ENCODE results near the gene BLCAP.
"Not testable (repeated sequence)": the region's sequence is repeated elsewhere in the genome, so short reads cannot be mapped to it uniquely, and the experiment has no call there.

BLCAP gene

GRCh38 chr20:37558306-37558705 is 30.6 kb upstream of the BLCAP start:
- DNase-seq (ENCODE audit: low read depth in 3 of 3): no peak

- no peak for DNase-seq (ENCODE audit: low read depth in 3 of 3)
Measured at GRCh38 chr20:37556538-37556937, 28.9 kb upstream of the BLCAP start.

- not testable (repeated sequence) for DNase-seq (ENCODE audit: low read depth in 3 of 3)
Measured at GRCh38 chr20:37554721-37555298, 27.1 kb upstream of the BLCAP start.

GRCh38 chr20:37552415-37552814 is 24.7 kb upstream of the BLCAP start:
- DNase-seq (ENCODE audit: low read depth in 3 of 3): no peak

GRCh38 chr20:37551660-37552059 is 24.0 kb upstream of the BLCAP start:
- DNase-seq (ENCODE audit: low read depth in 3 of 3): not testable (repeated sequence)

GRCh38 chr20:37550101-37550920 is 22.6 kb upstream of the BLCAP start:
- DNase-seq (ENCODE audit: low read depth in 3 of 3): not testable (repeated sequence)

- DNase-seq (ENCODE audit: low read depth in 3 of 3): no peak
Measured at GRCh38 chr20:37547912-37548311, 20.2 kb upstream of the BLCAP start.

- DNase-seq (ENCODE audit: low read depth in 3 of 3): no peak
Measured at GRCh38 chr20:37545516-37545915, 17.8 kb upstream of the BLCAP start.

GRCh38 chr20:37544386-37544785 is 16.7 kb upstream of the BLCAP start:
- DNase-seq (ENCODE audit: low read depth in 3 of 3): no peak

- no peak for DNase-seq (ENCODE audit: low read depth in 3 of 3)
Measured at GRCh38 chr20:37543828-37544227, 16.2 kb upstream of the BLCAP start.

GRCh38 chr20:37542281-37542680 is 14.6 kb upstream of the BLCAP start:
- no peak for DNase-seq (ENCODE audit: low read depth in 3 of 3)

GRCh38 chr20:37541326-37541725 is 13.7 kb upstream of the BLCAP start:
- no peak for DNase-seq (ENCODE audit: low read depth in 3 of 3)

GRCh38 chr20:37540838-37541237 is 13.2 kb upstream of the BLCAP start:
- not testable (repeated sequence) for DNase-seq (ENCODE audit: low read depth in 3 of 3)

GRCh38 chr20:37540001-37540400 is 12.3 kb upstream of the BLCAP start:
- no peak for DNase-seq (ENCODE audit: low read depth in 3 of 3)

- DNase-seq (ENCODE audit: low read depth in 3 of 3): no peak
Measured at GRCh38 chr20:37539424-37539823, 11.7 kb upstream of the BLCAP start.

GRCh38 chr20:37538003-37538402 is 10.3 kb upstream of the BLCAP start:
- DNase-seq (ENCODE audit: low read depth in 3 of 3): no peak

GRCh38 chr20:37537505-37537904 is 9.8 kb upstream of the BLCAP start:
- no peak for DNase-seq (ENCODE audit: low read depth in 3 of 3)

GRCh38 chr20:37535443-37536132 is 7.9 kb upstream of the BLCAP start:
- DNase-seq (ENCODE audit: low read depth in 3 of 3): no peak

- DNase-seq (ENCODE audit: low read depth in 3 of 3): peak in 1 of 3 experiments; percentile 31
Measured at GRCh38 chr20:37534401-37535157, 6.9 kb upstream of the BLCAP start.

GRCh38 chr20:37533154-37533715 is 5.6 kb upstream of the BLCAP start:
- no peak for DNase-seq (ENCODE audit: low read depth in 3 of 3)

GRCh38 chr20:37531856-37532255 is 4.2 kb upstream of the BLCAP start:
- DNase-seq (ENCODE audit: low read depth in 3 of 3): no peak

GRCh38 chr20:37530696-37531095 is 3.0 kb upstream of the BLCAP start:
- DNase-seq (ENCODE audit: low read depth in 3 of 3): no peak

Data from stimulated activated CD4-positive, alpha-beta T cell treated with anti-CD3 and anti-CD28 coated beads, TNF-alpha, amount 100 ng/mL, for 4 hours (primary cell).